Duodenal mucosa (tissue), 2 donors: ENCODE results near the gene SH3PXD2A.
A peak's percentile ranks its signal among the peaks of the same experiment; 100 is the strongest.

Experiments
- H3K27ac ChIP-seq: one replicate; pipeline ENCODE4 v1.7.0; 2013; ENCODE audit warnings: low read depth, low read length
- H3K27me3 ChIP-seq, 2 donors: one replicate each; pipeline ENCODE4 v1.7.0; 2013; ENCODE audit warnings: low read length in 2 of 2, control low read depth in 1 of 2; ENCODE audit not compliant: insufficient read depth in 2 of 2, control insufficient read depth in 1 of 2
- H3K36me3 ChIP-seq, 2 donors: one replicate each; pipeline ENCODE4 v1.7.0; 2013; ENCODE audit warnings: low read length in 2 of 2, control low read depth in 1 of 2; ENCODE audit not compliant: insufficient read depth in 2 of 2, control insufficient read depth in 1 of 2
- H3K4me1 ChIP-seq, 2 donors: one replicate each; pipeline ENCODE4 v1.7.0; 2013; ENCODE audit warnings: low read length in 2 of 2, control low read depth in 1 of 2; ENCODE audit not compliant: insufficient read depth in 2 of 2, control insufficient read depth in 1 of 2
- H3K4me3 ChIP-seq, 2 donors: one replicate each; pipeline ENCODE4 v1.7.0; 2013; ENCODE audit warnings: low read length in 2 of 2, low read depth in 1 of 2
- H3K9ac ChIP-seq, 2 donors: one replicate each; pipeline ENCODE4 v1.7.0; 2013; ENCODE audit warnings: low read length in 2 of 2, low read depth in 1 of 2
- H3K9me3 ChIP-seq, 2 donors: one replicate each; pipeline ENCODE4 v1.7.0; 2013; ENCODE audit warnings: low read length in 2 of 2, control low read depth in 1 of 2; ENCODE audit not compliant: control insufficient read depth in 1 of 2

Gene SH3PXD2A

GRCh38 chr10:103859161-103860086 is 4.0 kb upstream of the SH3PXD2A start:
- Histone ChIP-seq H3K4me3 (no peak overlapping the region), H3K27me3 (no peaks in the 10 kb centered on the region), H3K4me1 (peaks cover 17 to 23% of the 10 kb centered on the region in 2 donors), H3K9ac (no peak overlapping the region), H3K27ac (no peak overlapping the region), H3K36me3 (no peaks in the 10 kb centered on the region), H3K9me3 (no peaks in the 10 kb centered on the region)

- no peak overlapping the region for H3K27ac ChIP-seq
- H3K4me3 ChIP-seq: no peak overlapping the region
- H3K9me3 ChIP-seq: no peaks in the 10 kb centered on the region
- no peaks in the 10 kb centered on the region for H3K36me3 ChIP-seq
- H3K27me3 ChIP-seq: peaks cover 0 to 4% of the 10 kb centered on the region in 2 donors
- no peak overlapping the region for H3K9ac ChIP-seq
- peaks cover 27 to 34% of the 10 kb centered on the region in 2 donors for H3K4me1 ChIP-seq
Observed at GRCh38 chr10:103858360-103858759, 3.0 kb upstream of the SH3PXD2A start.

- Histone ChIP-seq H3K9ac (no peak overlapping the region), H3K9me3 (no peaks in the 10 kb centered on the region), H3K27ac (no peak overlapping the region), H3K36me3 (no peaks in the 10 kb centered on the region), H3K4me3 (no peak overlapping the region), H3K4me1 (peaks cover 34 to 40% of the 10 kb centered on the region in 2 donors), H3K27me3 (peaks cover 0 to 4% of the 10 kb centered on the region in 2 donors)
Observed at GRCh38 chr10:103856797-103857170, 1.4 kb upstream of the SH3PXD2A start.

- no peak overlapping the region for H3K27ac ChIP-seq
Observed at GRCh38 chr10:103855852-103856796, 748 bp upstream of the SH3PXD2A start.

GRCh38 chr10:103854686-103855391 is 537 bp downstream of the SH3PXD2A start:
- peaks cover 50 to 60% of the 10 kb centered on the region in 2 donors for H3K4me1 ChIP-seq
- no peaks in the 10 kb centered on the region for H3K36me3 ChIP-seq
- H3K27ac ChIP-seq: no peak overlapping the region
- peaks cover 0 to 4% of the 10 kb centered on the region in 2 donors for H3K27me3 ChIP-seq
- H3K9me3 ChIP-seq: no peaks in the 10 kb centered on the region
- peak overlapping the region; percentile 64 to 69 for H3K4me3 ChIP-seq
- peak overlapping the region in 1 of 2 donors; percentile 67 for H3K9ac ChIP-seq

More at GRCh38 chr10:103855852-103856796, 748 bp upstream of the SH3PXD2A start:
- Histone ChIP-seq H3K9ac (no peak overlapping the region), H3K9me3 (no peaks in the 10 kb centered on the region), H3K4me1 (peaks cover 40 to 47% of the 10 kb centered on the region in 2 donors), H3K4me3 (peak overlapping the region; percentile 41 to 45), H3K36me3 (no peaks in the 10 kb centered on the region), H3K27me3 (peaks cover 0 to 4% of the 10 kb centered on the region in 2 donors)

GRCh38 chr10:103854265-103854685 is 1.1 kb downstream of the SH3PXD2A start:
- Histone ChIP-seq H3K9ac (peak overlapping the region; percentile 8 to 67), H3K36me3 (no peaks in the 10 kb centered on the region), H3K4me1 (peaks cover 50 to 62% of the 10 kb centered on the region in 2 donors), H3K9me3 (no peaks in the 10 kb centered on the region), H3K27ac (no peak overlapping the region), H3K27me3 (peaks cover 0 to 4% of the 10 kb centered on the region in 2 donors), H3K4me3 (peak overlapping the region; percentile 64 to 69)

- H3K27ac ChIP-seq: no peak overlapping the region
- H3K36me3 ChIP-seq: no peaks in the 10 kb centered on the region
- H3K27me3 ChIP-seq: peaks cover 0 to 4% of the 10 kb centered on the region in 2 donors
- H3K9ac ChIP-seq: peak overlapping the region; percentile 8 to 67
- peak overlapping the region; percentile 64 to 69 for H3K4me3 ChIP-seq
- peaks cover 45 to 59% of the 10 kb centered on the region in 2 donors for H3K4me1 ChIP-seq
- no peaks in the 10 kb centered on the region for H3K9me3 ChIP-seq
Observed at GRCh38 chr10:103853428-103854264, 1.7 kb downstream of the SH3PXD2A start.

- Histone ChIP-seq H3K36me3 (no peaks in the 10 kb centered on the region), H3K9ac (no peak overlapping the region), H3K4me1 (peaks cover 46 to 56% of the 10 kb centered on the region in 2 donors), H3K9me3 (no peaks in the 10 kb centered on the region), H3K4me3 (no peak overlapping the region), H3K27me3 (peaks cover 0 to 4% of the 10 kb centered on the region in 2 donors), H3K27ac (no peak overlapping the region)
Observed at GRCh38 chr10:103852856-103853255, 2.5 kb downstream of the SH3PXD2A start.

- Histone ChIP-seq H3K9ac (no peak overlapping the region), H3K4me1 (peaks cover 46 to 56% of the 10 kb centered on the region in 2 donors), H3K36me3 (no peaks in the 10 kb centered on the region)
Observed at GRCh38 chr10:103852189-103852711, 3.1 kb downstream of the SH3PXD2A start.

More at GRCh38 chr10:103852189-103852711, 3.1 kb downstream of the SH3PXD2A start:
- Histone ChIP-seq H3K27me3 (peaks cover 0 to 4% of the 10 kb centered on the region in 2 donors), H3K27ac (no peak overlapping the region), H3K4me3 (no peak overlapping the region), H3K9me3 (no peaks in the 10 kb centered on the region)
